ENCODE data around the gene DEFB129. TPM values are rescaled to one million over a fixed set of nuclear protein-coding genes. Genes with fewer than 3 reads are reported as not detected.
A peak's percentile ranks its signal among the peaks of the same experiment; 100 is the strongest.

DEFB129 gene
- total RNA-seq, 6 donors from 2014 or later = not detected

DNA sequence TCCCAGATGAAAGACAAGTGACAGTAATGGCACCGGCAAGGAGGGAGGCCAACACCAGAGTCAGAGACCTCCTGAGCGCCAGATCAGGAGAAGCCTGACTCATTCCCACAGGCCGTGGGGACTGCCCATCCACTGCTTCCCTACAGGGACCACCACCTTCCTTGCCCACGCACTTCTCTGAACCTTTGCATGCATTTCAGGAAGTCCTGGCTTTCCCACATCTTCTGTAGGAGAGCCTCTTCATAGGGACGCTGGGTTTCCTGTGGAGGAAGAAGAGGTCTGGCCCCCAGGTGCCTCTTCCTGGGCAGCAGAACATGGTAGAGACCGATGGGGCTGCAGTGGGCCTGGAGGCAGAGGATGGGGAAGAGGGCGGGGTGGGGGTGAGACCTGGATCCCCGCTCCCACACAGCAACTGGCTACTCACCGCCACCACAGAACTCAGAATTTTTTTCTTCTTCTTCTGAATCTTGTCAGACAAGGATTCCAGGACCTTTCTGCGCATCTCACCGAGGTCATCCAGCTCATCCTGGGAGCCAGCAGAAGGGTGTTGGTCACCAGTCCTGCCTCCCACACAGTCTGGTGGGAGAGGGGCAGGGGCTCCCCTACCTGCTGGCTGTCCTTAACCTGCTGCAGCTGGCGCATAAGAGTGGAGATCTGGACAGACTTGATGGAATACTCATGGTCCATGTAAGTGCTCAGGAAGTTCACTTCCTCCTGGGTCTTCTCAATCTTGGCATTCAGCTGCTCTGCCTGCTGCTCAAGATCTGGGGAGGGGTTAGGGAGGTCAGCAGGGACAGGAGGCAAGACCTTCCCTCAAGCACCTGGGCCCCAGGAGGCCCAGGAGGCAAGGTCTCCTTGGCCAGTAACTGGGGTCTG, 49.8 kb downstream of the DEFB129 start:
- TF ChIP-seq POLR2AphosphoS5 (IDR thresholded peaks at IDR 0.05) (no peak), CTCF (IDR thresholded peaks at IDR 0.05) (no peak), POLR2A (IDR thresholded peaks at IDR 0.05) (no peak), EP300 (IDR thresholded peaks at IDR 0.05) (no peak)
- H3K27ac ChIP-seq = no peak overlapping the region
- H3K9me3 ChIP-seq = no peaks in the 10 kb centered on the region
- 92 to 94% methylated on average over 11 to 12 of the region's 12 CpGs for WGBS, 2 donors
- peaks cover 6 to 45% (median 22%) of the 10 kb centered on the region in 4 donors for H3K36me3 ChIP-seq
- H3K27me3 ChIP-seq = no peaks in the 10 kb centered on the region
- DNase-seq = no peak
- ATAC-seq (ENCODE audit: low FRiP score in 2 of 2) = no peak
- no peaks in the 10 kb centered on the region for H3K4me1 ChIP-seq
- no peak overlapping the region for H3K4me3 ChIP-seq

GRCh38 chr20:277496-277781, 50.4 kb downstream of the DEFB129 start:
- Histone ChIP-seq H3K4me3 (no peak overlapping the region), H3K27me3 (no peaks in the 10 kb centered on the region), H3K9me3 (no peaks in the 10 kb centered on the region), H3K4me1 (no peaks in the 10 kb centered on the region), H3K27ac (no peak overlapping the region), H3K36me3 (peaks cover 6 to 49% (median 24%) of the 10 kb centered on the region in 4 donors)
- TF ChIP-seq POLR2A (IDR thresholded peaks at IDR 0.05) (no peak), CTCF (IDR thresholded peaks at IDR 0.05) (no peak)
- DNase-seq = no peak
- no peak for ATAC-seq (ENCODE audit: low FRiP score in 2 of 2)
- WGBS, 2 donors = 83 to 89% methylated on average over 2 to 3 of the region's 3 CpGs

GRCh38 chr20:278181-278580, 51.1 kb downstream of the DEFB129 start:
- Histone ChIP-seq H3K27ac (no peak overlapping the region), H3K27me3 (no peaks in the 10 kb centered on the region), H3K36me3 (peaks cover 6 to 51% (median 24%) of the 10 kb centered on the region in 4 donors), H3K4me3 (no peak overlapping the region), H3K9me3 (no peaks in the 10 kb centered on the region), H3K4me1 (no peaks in the 10 kb centered on the region)
- no peak for TF ChIP-seq CTCF (IDR thresholded peaks at IDR 0.05)
- no peak for TF ChIP-seq POLR2A (IDR thresholded peaks at IDR 0.05)
- no peak for TF ChIP-seq POLR2AphosphoS5 (IDR thresholded peaks at IDR 0.05)
- DNase-seq (no peak), ATAC-seq (ENCODE audit: low FRiP score in 2 of 2) (no peak)
- WGBS, 2 donors = 87 to 96% methylated on average over 5 of the region's 5 CpGs

DNA sequence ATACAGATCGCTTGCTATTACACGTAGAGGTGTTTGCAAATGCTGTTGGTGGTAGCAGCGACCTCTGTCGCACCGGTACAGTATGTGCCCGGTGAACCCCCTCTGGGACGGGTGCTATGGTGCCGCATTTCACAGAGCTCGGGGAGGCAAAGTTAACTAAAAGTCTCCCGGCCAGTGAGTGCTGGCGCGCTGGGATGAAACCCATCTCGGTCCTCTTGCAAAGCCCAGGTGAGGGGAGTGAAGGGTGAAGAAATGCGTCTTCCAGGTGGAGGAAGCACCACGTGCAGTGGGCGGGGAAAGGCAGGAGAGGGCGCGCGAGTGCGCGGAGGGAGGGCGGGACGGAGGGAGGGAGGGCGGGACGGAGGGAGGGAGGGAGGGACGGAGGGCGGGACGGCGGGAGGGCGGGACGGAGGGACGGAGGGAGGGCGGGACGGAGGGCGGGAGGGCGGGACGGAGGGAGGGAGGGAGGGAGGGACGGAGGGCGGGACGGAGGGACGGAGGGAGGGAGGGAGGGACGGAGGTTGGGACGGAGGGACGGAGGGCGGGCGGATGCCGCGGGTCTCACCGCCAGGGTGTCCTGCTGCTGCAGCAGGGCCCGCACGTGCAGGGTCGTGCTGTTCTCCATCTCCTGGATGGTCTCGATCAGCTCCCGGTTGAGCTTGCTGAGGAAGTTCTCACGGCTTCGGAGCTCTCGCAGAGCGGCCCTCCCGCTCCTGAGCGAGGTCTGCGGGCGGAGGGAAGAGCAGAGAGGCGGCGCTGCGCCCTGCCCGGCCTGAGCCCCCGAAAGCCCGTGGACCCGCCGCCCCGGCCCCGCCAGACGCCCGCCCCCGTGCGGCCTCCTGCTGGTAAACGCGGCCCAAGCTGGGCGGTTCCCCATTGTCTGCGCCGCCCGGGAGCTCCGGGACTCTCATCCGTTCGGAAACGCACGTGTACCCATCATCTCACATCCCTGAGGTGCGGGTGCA, 51.8 kb downstream of the DEFB129 start:
- DNase-seq = peak in 1 of 2 donors; percentile 87
- H3K4me1 ChIP-seq = no peaks in the 10 kb centered on the region
- ATAC-seq (ENCODE audit: low FRiP score in 2 of 2) = peak in 1 of 2 donors; percentile 87
- H3K27me3 ChIP-seq = no peaks in the 10 kb centered on the region
- WGBS, 2 donors = 92 to 95% methylated on average over 42 to 60 of the region's 88 CpGs
- TF ChIP-seq CTCF (IDR thresholded peaks at IDR 0.05) (no peak), EP300 (IDR thresholded peaks at IDR 0.05) (no peak), POLR2AphosphoS5 (IDR thresholded peaks at IDR 0.05) (no peak), POLR2A (IDR thresholded peaks at IDR 0.05) (no peak)
- H3K27ac ChIP-seq = no peak overlapping the region
- H3K9me3 ChIP-seq = no peaks in the 10 kb centered on the region
- peaks cover 6 to 59% (median 26%) of the 10 kb centered on the region in 4 donors for H3K36me3 ChIP-seq
- no peak overlapping the region for H3K4me3 ChIP-seq

Other genes with a start within 250 kb of the DEFB129 start
- not detected for gene DEFB125, start 139.6 kb upstream of the DEFB129 start, total RNA-seq
- gene DEFB126, start 84.7 kb upstream of the DEFB129 start, total RNA-seq = not detected
- not detected for gene DEFB127, start 69.8 kb upstream of the DEFB129 start, total RNA-seq
- not detected for gene DEFB128, start 37.5 kb upstream of the DEFB129 start, total RNA-seq
- gene DEFB132, start 30.5 kb downstream of the DEFB129 start, total RNA-seq = not detected
- gene C20orf96, start 63.5 kb downstream of the DEFB129 start, total RNA-seq = 10 to 100 TPM in 3 of 6 donors, 1 to 10 TPM in 3; 3.0 to 31.4 (median 10.3) TPM
- gene ZCCHC3, start 70.3 kb downstream of the DEFB129 start, total RNA-seq = 10 to 100 TPM; 14.2 to 18.5 (median 17.3) TPM
- 10 to 100 TPM in 2 of 6 donors, 1 to 10 TPM in 4; 3.8 to 13.5 (median 7.6) TPM for gene SOX12, start 98.3 kb downstream of the DEFB129 start, total RNA-seq
- 10 to 100 TPM; 13.6 to 30.8 (median 25.6) TPM for gene NRSN2, start 119.9 kb downstream of the DEFB129 start, total RNA-seq
- gene TRIB3, start 153.5 kb downstream of the DEFB129 start, total RNA-seq = 10 to 100 TPM; 11.5 to 39.0 (median 24.7) TPM
- 100 to 1,000 TPM in 3 of 6 donors, 10 to 100 TPM in 3; 63.4 to 179 (median 109) TPM for gene RBCK1, start 181.0 kb downstream of the DEFB129 start, total RNA-seq
- 10 to 100 TPM; 35.5 to 59.7 (median 37.5) TPM for gene TBC1D20, start 235.3 kb downstream of the DEFB129 start, total RNA-seq